A549 (cell line): ENCODE measurements around the gene CCDC159. TPM values are rescaled to one million over a fixed set of nuclear protein-coding genes. Genes with fewer than 3 reads are reported as not detected.

Experiments used
- ATAC-seq, 2 experiments: fragments of 200-7000 bp in 1 of 2; fragments of >200 bp in 1 of 2; cut with Nextera tagmentation in 1 of 2; cut with Tn5 transposase in 1 of 2; 3 replicates each; pipeline versions ENCODE4 v1.8.0 to v1.9.1; 2018 to 2020; ENCODE audit warnings: mild to moderate bottlenecking in 1 of 2, moderate library complexity in 1 of 2
- CTCF ChIA-PET: fragments of 300-600 bp; sonication (Branson Sonifier 250); formaldehyde crosslinking; extraction: SDS; loops from one replicate; lab custom pipeline; 2021; ENCODE audit warnings: antibody characterized with exemption, inconsistent platforms; lab: Yijun Ruan, JAX
- POLR2A ChIA-PET: fragments of 350-600 bp; formaldehyde crosslinking; extraction: SDS; loops from one replicate; lab custom pipeline; 2021; ENCODE audit warnings: antibody characterized with exemption, inconsistent platforms; lab: Yijun Ruan, JAX
- DNase-seq, 2 experiments: peaks; one replicate each; pipeline versions ENCODE4 v3.0.0 to v3.0.0-alpha.2; 2011 to 2016; ENCODE audit warnings: low read depth in 1 of 2, low spot score in 1 of 2
- FAIRE-seq: peaks from 2 replicates; lab custom pipeline; 2011; peaks lifted over from hg19 to GRCh38; lab: Jason Lieb, UNC
- H3K27ac ChIP-seq, 2 experiments: fragments of >200 bp; sonication (Bioruptor Twin); formaldehyde crosslinking; 3 replicates each; pipeline ENCODE4 v1.5.1; 2016 to 2017
- H3K4me1 ChIP-seq: fragments of >200 bp; sonication (Bioruptor Twin); formaldehyde crosslinking; 3 replicates; pipeline ENCODE4 v1.6.1; 2016
- H3K4me2 ChIP-seq: fragments of >200 bp; sonication (Bioruptor Twin); formaldehyde crosslinking; 3 replicates; pipeline ENCODE4 v1.6.1; 2016
- H3K4me3 ChIP-seq: fragments of >200 bp; sonication (Bioruptor Twin); formaldehyde crosslinking; 3 replicates; pipeline ENCODE4 v1.5.1; 2016
- H3K9me3 ChIP-seq: fragments of >200 bp; sonication (Bioruptor Twin); formaldehyde crosslinking; 3 replicates; pipeline ENCODE4 v1.6.1; 2016
- CHD4 ChIP-seq: fragments of 200-600 bp; sonication (generic); IDR thresholded peaks from 2 replicates; pipeline ENCODE4 v1.6.1; 2016; ENCODE audit warnings: antibody characterized with exemption, mild to moderate bottlenecking, borderline replicate concordance
- E2F6 ChIP-seq: IDR thresholded peaks from 2 replicates; pipeline ENCODE4 v1.6.1; 2012; ENCODE audit warnings: low read depth, borderline replicate concordance
- EP300 ChIP-seq, 2 experiments: fragments of >200 bp; sonication (Bioruptor Twin); formaldehyde crosslinking; IDR thresholded peaks; 2 replicates in 1 of 2; 3 replicates in 1 of 2; pipeline ENCODE4 v1.6.1; 2016 to 2017
- FOSL2 ChIP-seq, 2 experiments: fragments of 450-650 bp in 1 of 2; fragments of >200 bp in 1 of 2; sonication (Bioruptor Twin) in 1 of 2; formaldehyde crosslinking; IDR thresholded peaks; 2 replicates each; pipeline versions ENCODE4 v1.5.0 to v1.6.1; 2016 to 2020; ENCODE audit warnings: mild to moderate bottlenecking in 1 of 2, moderate library complexity in 1 of 2
- HMGXB4 ChIP-seq: fragments of 250-450 bp; sonication (Bioruptor Pico); IDR thresholded peaks from 2 replicates; pipeline ENCODE4 v1.5.0; 2021; ENCODE audit warnings: mild to moderate bottlenecking, moderate library complexity, borderline replicate concordance
- HOXA7 ChIP-seq: fragments of 250-450 bp; sonication (Bioruptor Pico); IDR thresholded peaks from 2 replicates; pipeline ENCODE4 v1.5.0; 2020; ENCODE audit warnings: mild to moderate bottlenecking, moderate library complexity
- KDM1A ChIP-seq: fragments of 200-600 bp; sonication (generic); IDR thresholded peaks from 2 replicates; pipeline ENCODE4 v1.6.1; 2016; ENCODE audit warnings: low read depth, mild to moderate bottlenecking
- KDM5A ChIP-seq: fragments of 200-600 bp; sonication (generic); IDR thresholded peaks from 2 replicates; pipeline ENCODE4 v1.6.1; 2016; ENCODE audit warnings: antibody characterized with exemption, mild to moderate bottlenecking
- MAFK ChIP-seq: fragments of 450-650 bp; IDR thresholded peaks from 2 replicates; pipeline ENCODE4 v1.6.1; 2014; ENCODE audit not compliant: partially characterized antibody
- MAZ ChIP-seq: fragments of 150-350 bp; IDR thresholded peaks from 2 replicates; pipeline ENCODE4 v1.6.1; 2014; ENCODE audit warnings: antibody characterized with exemption, low read depth, low read length, borderline replicate concordance
- MYC ChIP-seq: IDR thresholded peaks from 2 replicates; pipeline ENCODE4 v1.6.1; 2012; ENCODE audit warnings: mild to moderate bottlenecking, inconsistent platforms, low read length, improper control_type of control experiment, borderline replicate concordance
- POLR2A ChIP-seq: IDR thresholded peaks from 2 replicates; pipeline ENCODE4 v1.6.1; 2012; ENCODE audit warnings: mild to moderate bottlenecking, low read length
- POLR2AphosphoS2 ChIP-seq: conservative IDR thresholded peaks from 2 replicates; pipeline ENCODE4 v1.6.1; 2012; ENCODE audit warnings: low read length, improper control_type of control experiment, inconsistent platforms
- SMC3 ChIP-seq: fragments of >200 bp; sonication (Bioruptor Twin); formaldehyde crosslinking; IDR thresholded peaks from 3 replicates; pipeline ENCODE4 v1.6.1; 2018; ENCODE audit warnings: inconsistent platforms
- TFCP2L1 ChIP-seq: fragments of 250-450 bp; sonication (Bioruptor Pico); IDR thresholded peaks from 2 replicates; pipeline ENCODE4 v1.5.0; 2021; ENCODE audit warnings: mild to moderate bottlenecking
- TP53 ChIP-seq: fragments of 250-450 bp; sonication (Bioruptor Pico); IDR thresholded peaks from 2 replicates; pipeline ENCODE4 v1.5.0; 2021; ENCODE audit warnings: mild to moderate bottlenecking, moderate library complexity
- ZC3H11A ChIP-seq: fragments of 450-650 bp; IDR thresholded peaks from 2 replicates; pipeline ENCODE4 v1.6.1; 2014; ENCODE audit warnings: antibody characterized with exemption, mild to moderate bottlenecking
- ZNF302 ChIP-seq: fragments of 250-450 bp; sonication (Bioruptor Pico); IDR thresholded peaks from 2 replicates; pipeline ENCODE4 v1.9.0; 2021; ENCODE audit warnings: inconsistent platforms, mild to moderate bottlenecking, moderate library complexity
- WGBS: methylation state at CpG from one replicate; pipeline ENCODE4 v1.1.6; 2017; ENCODE audit errors: missing lambda C conversion rate; 5-methylcytosine and 5-hydroxymethylcytosine counted together
- polyA plus RNA-seq, 4 experiments: library from polyadenylated mRNA; depleted of rRNA in 3 of 4; stranded (reverse); fragments of >200 nt; fragmentation: RNase III in 1 of 4; extraction: RNeasy Plus Mini Kit Qiagen cat#74134 plus additional on column Dnase treatment in 1 of 4; gene quantifications; 2 replicates in 3 of 4; 3 replicates in 1 of 4; pipeline ENCODE4 v1.2.3, GENCODE V29; 2011 to 2017
- TF ChIP-seq, protein P1 (sequence below): fragments of >200 bp; sonication (Bioruptor Twin); formaldehyde crosslinking; IDR thresholded peaks from 3 replicates; pipeline ENCODE4 v1.6.1; 2016
- TF ChIP-seq, protein P2 (sequence below): IDR thresholded peaks from 2 replicates; pipeline ENCODE4 v1.6.1; 2012

Gene CCDC159
- polyA plus RNA-seq, 2 of the 4 experiments (the other 2 are of a cell fraction), result 8.4 to 11.3 TPM

- TF ChIP-seq E2F6 (no peak), HOXA7 (CRISPR knock-in tag) (no peak), FOSL2 (IDR thresholded peaks at IDR 0.05) (no peak), FOSL2 (CRISPR knock-in tag; IDR thresholded peaks at IDR 0.05) (no peak)
- TF ChIP-seq, all 56 proteins: peak for 0
These were observed 14.9 kb downstream of the CCDC159 start (continued) for GRCh38 chr19:11361037-11361770.

DNA sequence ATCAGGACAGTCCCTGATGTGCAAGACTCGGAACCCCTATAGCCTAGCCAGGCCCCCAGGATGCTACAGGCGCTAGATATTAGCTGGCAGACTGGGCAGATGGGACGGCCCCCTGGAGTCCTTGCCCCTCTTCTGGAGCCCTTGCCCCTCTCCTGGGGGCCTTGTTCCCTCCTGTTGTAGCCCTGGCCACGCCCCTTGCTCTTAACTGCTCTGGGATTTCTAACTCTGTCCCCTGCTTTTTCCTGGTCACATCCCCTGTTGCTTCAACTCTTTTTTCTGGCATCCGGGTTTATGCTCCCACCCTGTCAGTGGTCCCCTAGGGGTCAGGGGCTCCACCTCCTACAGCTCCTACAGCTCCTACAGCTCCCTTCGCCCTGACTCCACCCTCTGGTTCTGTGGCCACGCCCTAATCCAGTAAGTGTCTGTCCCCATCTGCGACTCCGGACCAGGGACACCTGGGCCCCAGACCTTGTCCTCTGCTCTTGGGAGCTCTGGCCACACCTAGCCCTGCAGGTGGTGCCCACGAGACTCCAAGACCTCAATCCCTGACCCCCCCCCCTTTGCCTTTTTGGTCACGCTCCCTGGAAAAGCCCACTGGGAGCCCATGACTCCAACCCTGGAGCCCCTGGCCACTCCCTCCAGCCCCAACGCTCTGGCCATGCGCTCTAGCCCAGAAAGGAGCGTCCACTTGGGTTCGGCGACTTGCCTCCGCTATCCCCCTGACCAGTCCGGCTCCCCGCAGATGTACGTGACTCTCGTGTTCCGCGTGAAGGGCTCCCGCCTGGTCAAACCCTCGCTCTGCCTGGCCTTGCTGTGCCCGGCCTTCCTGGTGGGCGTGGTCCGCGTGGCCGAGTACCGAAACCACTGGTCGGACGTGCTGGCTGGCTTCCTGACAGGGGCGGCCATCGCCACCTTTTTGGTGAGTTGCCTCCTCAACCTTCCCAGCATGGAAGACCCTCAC lies 15.7 kb downstream of the CCDC159 start:
- Histone ChIP-seq H3K4me2 (no peak overlapping the region), H3K4me3 (no peak overlapping the region), H3K9me3 (no peaks in the 10 kb centered on the region), H3K27ac (no peak overlapping the region), H3K4me1 (no peaks in the 10 kb centered on the region)
- TF ChIP-seq KDM5A (no peak), EP300 (IDR thresholded peaks at IDR 0.05) (no peak), MYC (no peak), MAZ (no peak), MAFK (no peak), POLR2A (no peak), KDM1A (no peak), POLR2AphosphoS2 (no peak), ZC3H11A (no peak), FOSL2 (IDR thresholded peaks at IDR 0.05) (no peak), FOSL2 (CRISPR knock-in tag; IDR thresholded peaks at IDR 0.05) (no peak), SMC3 (no peak), HMGXB4 (CRISPR knock-in tag) (no peak), TP53 (no peak), ZNF302 (CRISPR knock-in tag) (no peak), TFCP2L1 (no peak), CHD4 (no peak)
- TF ChIP-seq, protein P1, sequence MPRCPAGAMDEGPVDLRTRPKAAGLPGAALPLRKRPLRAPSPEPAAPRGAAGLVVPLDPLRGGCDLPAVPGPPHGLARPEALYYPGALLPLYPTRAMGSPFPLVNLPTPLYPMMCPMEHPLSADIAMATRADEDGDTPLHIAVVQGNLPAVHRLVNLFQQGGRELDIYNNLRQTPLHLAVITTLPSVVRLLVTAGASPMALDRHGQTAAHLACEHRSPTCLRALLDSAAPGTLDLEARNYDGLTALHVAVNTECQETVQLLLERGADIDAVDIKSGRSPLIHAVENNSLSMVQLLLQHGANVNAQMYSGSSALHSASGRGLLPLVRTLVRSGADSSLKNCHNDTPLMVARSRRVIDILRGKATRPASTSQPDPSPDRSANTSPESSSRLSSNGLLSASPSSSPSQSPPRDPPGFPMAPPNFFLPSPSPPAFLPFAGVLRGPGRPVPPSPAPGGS, result no peak
- TF ChIP-seq, protein P2, sequence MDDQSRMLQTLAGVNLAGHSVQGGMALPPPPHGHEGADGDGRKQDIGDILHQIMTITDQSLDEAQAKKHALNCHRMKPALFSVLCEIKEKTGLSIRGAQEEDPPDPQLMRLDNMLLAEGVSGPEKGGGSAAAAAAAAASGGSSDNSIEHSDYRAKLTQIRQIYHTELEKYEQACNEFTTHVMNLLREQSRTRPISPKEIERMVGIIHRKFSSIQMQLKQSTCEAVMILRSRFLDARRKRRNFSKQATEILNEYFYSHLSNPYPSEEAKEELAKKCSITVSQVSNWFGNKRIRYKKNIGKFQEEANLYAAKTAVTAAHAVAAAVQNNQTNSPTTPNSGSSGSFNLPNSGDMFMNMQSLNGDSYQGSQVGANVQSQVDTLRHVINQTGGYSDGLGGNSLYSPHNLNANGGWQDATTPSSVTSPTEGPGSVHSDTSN, result no peak
- 91% methylated on average over 28 of the region's 35 CpGs for WGBS
- ChIA-PET CTCF (interaction anchor here (0.6 to 2.5 kb wide), 4 partner anchors 11 to 68 kb away, joined by 3 to 10 read pairs (median 4); no protein-coding TSS in a partner anchor), POLR2A (interaction anchor here (1.9 to 2.8 kb wide), 2 partner anchors 12 to 13 kb away, joined by 9 to 13 read pairs; partner anchors contain the start of gene SWSAP1)
- peak; percentile 19 to 27; a peak in 3 of 6 replicates for ATAC-seq
- FAIRE-seq, result no peak
- no peak for DNase-seq
